A673 (cell line): ENCODE results near the gene CST5.

ENCODE experiments used
- CTCF ChIP-seq: fragments of 300-800, 200-600 bp; sonication (generic); conservative IDR thresholded peaks from 2 replicates; pipeline ENCODE4 v1.5.1; 2017; ENCODE audit warnings: low read depth, mild to moderate bottlenecking, antibody characterized with exemption, low read length, moderate library complexity, mixed read lengths
- EZH2 ChIP-seq: fragments of 200-600 bp; sonication (generic); IDR thresholded peaks from 2 replicates; pipeline ENCODE4 v1.6.1; 2017; ENCODE audit warnings: borderline replicate concordance, low read depth, mild to moderate bottlenecking, mixed read lengths, antibody characterized with exemption, low read length; ENCODE audit not compliant: poor library complexity, severe bottlenecking

GRCh38 chr20:23857962-23858595 is 21.5 kb downstream of the CST5 start:
- TF ChIP-seq CTCF (no peak), EZH2 (no peak)
